GM18499 (cell line): ENCODE data around the gene NBEA.

ENCODE experiments used
- ATAC-seq: cut with Tn5 transposase; IDR thresholded peaks from one replicate; pipeline ENCODE4 v1.9.1; 2021; ENCODE audit warnings: moderate number of reproducible peaks; ENCODE audit not compliant: insufficient read depth, unreplicated experiment

NBEA gene

DNA sequence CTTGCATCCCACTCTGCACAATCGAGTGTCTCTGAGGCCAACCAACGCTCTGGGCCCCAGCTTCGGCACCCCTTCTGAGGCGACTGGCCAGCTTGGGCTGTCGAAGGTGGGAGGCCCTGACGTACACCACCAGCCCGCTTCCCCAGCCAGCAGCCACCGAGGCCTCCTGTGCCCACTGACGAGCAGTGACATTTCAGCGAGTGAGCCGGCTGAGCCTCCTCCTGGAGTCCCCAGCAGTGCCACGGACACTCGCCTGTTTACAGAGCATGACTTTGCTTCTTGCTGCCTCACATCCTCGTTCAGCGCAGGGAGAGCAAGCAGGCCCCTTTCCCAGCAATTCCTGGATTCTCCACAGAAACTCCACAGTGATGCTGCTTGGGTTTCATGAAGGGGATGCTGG, 774.7 kb downstream of the NBEA start:
- no peak for ATAC-seq

DNA sequence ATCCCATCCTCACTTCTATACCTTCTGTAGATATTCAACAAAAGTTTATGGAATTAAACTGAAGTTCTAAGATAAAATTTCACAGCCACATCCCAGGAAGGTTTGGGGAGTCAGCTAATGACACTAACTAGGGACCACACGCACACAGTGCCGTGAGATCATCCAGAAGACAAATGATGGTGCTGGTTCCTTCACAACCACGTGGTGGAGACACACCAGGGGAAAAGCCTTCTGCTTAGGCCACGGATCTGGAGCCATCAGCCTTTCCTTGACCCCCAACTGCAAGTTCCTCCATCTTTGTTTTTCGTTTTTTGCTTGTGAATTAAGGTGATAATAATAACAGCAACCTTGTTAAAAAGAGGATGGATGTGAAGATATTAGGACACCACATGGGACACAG, 776.0 kb downstream of the NBEA start:
- ATAC-seq, result no peak

DNA sequence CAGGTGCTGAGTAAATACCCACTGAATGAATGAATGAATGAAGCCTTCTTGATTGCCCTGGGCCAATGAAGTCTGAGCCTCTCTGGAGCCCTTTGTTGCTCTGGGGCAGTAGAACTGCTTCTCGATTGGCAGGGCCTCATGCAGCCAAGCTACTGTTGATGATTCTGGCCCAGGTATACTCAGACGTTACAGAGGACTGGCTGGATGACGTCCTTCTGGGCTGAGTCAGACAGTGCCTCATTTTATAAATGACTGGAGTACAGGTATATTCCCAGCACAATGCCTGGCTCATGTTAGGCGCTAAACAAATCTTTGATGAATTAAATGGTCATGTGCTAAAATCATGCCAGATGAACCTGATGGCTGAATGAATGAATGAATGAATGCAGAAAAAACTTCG, 778.2 kb downstream of the NBEA start:
- no peak for ATAC-seq

DNA sequence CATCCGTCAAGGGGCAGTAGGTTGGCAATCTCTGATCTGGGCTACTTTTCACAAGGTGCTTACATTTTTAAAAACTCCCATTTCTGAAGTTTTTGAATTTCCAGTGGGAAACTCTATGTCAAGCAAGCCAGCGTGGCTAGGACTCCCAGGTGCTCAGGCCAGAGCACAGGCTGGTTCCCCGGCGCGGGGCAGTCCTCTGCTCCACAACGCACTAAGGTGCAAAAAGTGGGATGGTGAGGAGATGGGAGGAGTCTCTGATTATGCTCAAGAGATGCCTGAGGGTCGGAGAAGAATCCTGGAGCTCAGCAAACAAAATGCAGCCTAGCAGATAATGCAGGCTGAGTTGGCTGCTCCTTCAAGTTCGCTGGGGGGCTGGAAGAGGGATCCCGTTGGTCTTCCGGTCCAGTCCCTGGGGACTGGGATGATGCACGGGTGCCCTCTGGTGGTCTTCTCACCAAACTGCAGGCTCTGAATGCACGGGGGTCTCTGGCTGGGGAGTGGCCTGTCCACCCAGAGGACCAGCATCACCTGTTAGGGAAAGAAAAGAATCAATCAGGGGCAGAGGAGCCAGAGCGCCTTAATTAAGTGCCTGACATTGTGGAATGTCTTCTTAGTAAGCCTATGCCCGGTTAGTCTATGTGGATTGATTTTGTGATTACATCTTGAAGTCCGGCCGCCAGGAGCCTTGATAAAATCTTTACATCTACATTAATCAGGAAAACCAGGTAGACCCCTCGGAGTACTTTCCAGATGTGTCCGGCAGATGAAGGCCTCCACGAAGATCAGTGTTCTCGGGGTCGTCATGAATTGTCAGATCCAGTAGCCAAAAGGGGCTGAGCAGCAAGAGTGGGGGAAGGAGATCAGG, 778.9 kb downstream of the NBEA start:
- no peak for ATAC-seq
